BE2C (cell line): ENCODE data around the gene PIP4K2C.
A peak's percentile ranks its signal among the peaks of the same experiment; 100 is the strongest.

Experiments used
- DNase-seq: peaks from one replicate; pipeline ENCODE4 v3.0.0-alpha.2; 2020
- H3K27me3 ChIP-seq: fragments of 250-450 bp; sonication (Bioruptor Pico); 2 replicates; pipeline ENCODE4 v1.5.1; 2020; ENCODE audit warnings: mild to moderate bottlenecking
- H3K36me3 ChIP-seq: fragments of 250-450 bp; sonication (Bioruptor Pico); 2 replicates; pipeline ENCODE4 v1.5.1; 2020; ENCODE audit warnings: mild to moderate bottlenecking
- H3K4me1 ChIP-seq: fragments of 250-450 bp; sonication (Bioruptor Pico); 2 replicates; pipeline ENCODE4 v1.5.1; 2020
- H3K4me3 ChIP-seq: 2 replicates; pipeline ENCODE4 v1.5.1; 2011; ENCODE audit warnings: low read depth, low read length
- H3K9me3 ChIP-seq: fragments of 250-450 bp; sonication (Bioruptor Pico); 2 replicates; pipeline ENCODE4 v1.5.1; 2020
- CTCF ChIP-seq: IDR thresholded peaks from 2 replicates; pipeline ENCODE4 v1.5.1; 2012; ENCODE audit warnings: mild to moderate bottlenecking, low read depth, low read length

Gene PIP4K2C

GRCh38 chr12:57627501-57628279, 36.7 kb downstream of the PIP4K2C start:
- no peak for TF ChIP-seq CTCF
- Histone ChIP-seq H3K36me3 (peaks cover 3% of the 10 kb centered on the region; the same call in 1 of the 2 replicates), H3K4me3 (no peak overlapping the region), H3K27me3 (no peaks in the 10 kb centered on the region), H3K4me1 (no peaks in the 10 kb centered on the region; the same call in 1 of the 2 replicates), H3K9me3 (no peaks in the 10 kb centered on the region)
- DNase-seq: no peak

- DNase-seq: no peak
- Histone ChIP-seq H3K4me1 (no peaks in the 10 kb centered on the region; the same call in 1 of the 2 replicates), H3K4me3 (no peak overlapping the region), H3K36me3 (peaks cover 3% of the 10 kb centered on the region; the same call in 1 of the 2 replicates), H3K9me3 (no peaks in the 10 kb centered on the region), H3K27me3 (no peaks in the 10 kb centered on the region)
- no peak for TF ChIP-seq CTCF
These were observed 37.5 kb downstream of the PIP4K2C start for GRCh38 chr12:57628280-57629191.

GRCh38 chr12:57629897-57630471, 39.0 kb downstream of the PIP4K2C start:
- DNase-seq: no peak
- Histone ChIP-seq H3K36me3 (peaks cover 3% of the 10 kb centered on the region; the same call in 1 of the 2 replicates), H3K4me3 (no peak overlapping the region), H3K4me1 (no peaks in the 10 kb centered on the region; the same call in 1 of the 2 replicates), H3K27me3 (no peaks in the 10 kb centered on the region), H3K9me3 (no peaks in the 10 kb centered on the region)
- no peak for TF ChIP-seq CTCF

GRCh38 chr12:57630891-57631433, 40.0 kb downstream of the PIP4K2C start:
- Histone ChIP-seq H3K4me1 (no peaks in the 10 kb centered on the region; the same call in 1 of the 2 replicates), H3K9me3 (no peaks in the 10 kb centered on the region), H3K4me3 (no peak overlapping the region), H3K36me3 (peaks cover 3% of the 10 kb centered on the region; the same call in 1 of the 2 replicates), H3K27me3 (no peaks in the 10 kb centered on the region)
- no peak for DNase-seq
- no peak for TF ChIP-seq CTCF

- no peak for TF ChIP-seq CTCF
- Histone ChIP-seq H3K36me3 (peaks cover 3% of the 10 kb centered on the region; the same call in 1 of the 2 replicates), H3K9me3 (no peaks in the 10 kb centered on the region), H3K4me1 (no peaks in the 10 kb centered on the region; the same call in 1 of the 2 replicates), H3K27me3 (no peaks in the 10 kb centered on the region), H3K4me3 (peak overlapping the region; percentile 76)
- DNase-seq: no peak
These were observed 40.6 kb downstream of the PIP4K2C start for GRCh38 chr12:57631566-57632072.
